Keratinocyte (primary cell): ENCODE measurements around the gene NRG3. TPM values are rescaled to one million over a fixed set of nuclear protein-coding genes. Genes with fewer than 3 reads are reported as not detected.

Experiments
- DNase-seq: peaks from one replicate; pipeline ENCODE4 v3.0.0-alpha.2; 2011; ENCODE audit warnings: low read depth, missing footprints, low spot score
- FAIRE-seq: peaks from 2 replicates; lab custom pipeline; 2011; peaks lifted over from hg19 to GRCh38; lab: Jason Lieb, UNC
- H2AFZ ChIP-seq: 2 replicates; pipeline ENCODE4 v1.6.0; 2012; ENCODE audit warnings: low read length, control low read depth, inconsistent platforms; ENCODE audit not compliant: control insufficient read depth
- H3K27ac ChIP-seq: 2 replicates; pipeline ENCODE4 v1.5.1; 2011; ENCODE audit warnings: low read length; ENCODE audit not compliant: control insufficient read depth, insufficient read depth
- H3K27me3 ChIP-seq: 3 replicates; pipeline ENCODE4 v1.6.0; 2011; ENCODE audit warnings: low read length; ENCODE audit not compliant: control insufficient read depth, insufficient read depth; ENCODE audit errors: extremely low read depth
- H3K36me3 ChIP-seq, 2 experiments: 2 replicates in 1 of 2; 3 replicates in 1 of 2; pipeline ENCODE4 v1.5.1; 2011; ENCODE audit warnings: low read length in 2 of 2, mild to moderate bottlenecking in 1 of 2; ENCODE audit not compliant: control insufficient read depth in 2 of 2, insufficient read depth in 2 of 2; ENCODE audit errors: extremely low read depth in 1 of 2
- H3K4me1 ChIP-seq: 3 replicates; pipeline ENCODE4 v1.5.1; 2011; ENCODE audit warnings: low read length; ENCODE audit not compliant: control insufficient read depth, insufficient read depth; ENCODE audit errors: extremely low read depth
- H3K4me2 ChIP-seq: 3 replicates; pipeline ENCODE4 v1.6.0; 2011; ENCODE audit warnings: low read depth, low read length; ENCODE audit not compliant: control insufficient read depth, insufficient read depth; ENCODE audit errors: extremely low read depth
- H3K4me3 ChIP-seq, 3 experiments: fragments of 200-600 bp in 1 of 3; sonication (generic) in 1 of 3; 2 replicates in 2 of 3; 3 replicates in 1 of 3; pipeline ENCODE4 v1.5.1; 2011 to 2016; ENCODE audit warnings: low read length in 3 of 3, mild to moderate bottlenecking in 3 of 3, control low read depth in 2 of 3, inconsistent platforms in 1 of 3, low read depth in 1 of 3, mixed read lengths in 1 of 3, mixed run types in 1 of 3, moderate library complexity in 1 of 3; ENCODE audit not compliant: control insufficient read depth in 2 of 3, insufficient read depth in 2 of 3; ENCODE audit errors: extremely low read depth in 1 of 3
- H3K79me2 ChIP-seq: 2 replicates; pipeline ENCODE4 v1.6.0; 2012; ENCODE audit warnings: low read length; ENCODE audit not compliant: control insufficient read depth, insufficient read depth
- H3K9ac ChIP-seq: 3 replicates; pipeline ENCODE4 v1.6.0; 2011; ENCODE audit warnings: low read length; ENCODE audit not compliant: control insufficient read depth, insufficient read depth; ENCODE audit errors: extremely low read depth
- H3K9me1 ChIP-seq: 3 replicates; pipeline ENCODE4 v1.6.0; 2011; ENCODE audit warnings: low read length; ENCODE audit not compliant: control insufficient read depth, insufficient read depth; ENCODE audit errors: extremely low read depth
- H3K9me3 ChIP-seq: 2 replicates; pipeline ENCODE4 v1.5.1; 2012; ENCODE audit warnings: low read depth, low read length; ENCODE audit not compliant: control insufficient read depth
- H4K20me1 ChIP-seq: 3 replicates; pipeline ENCODE4 v1.6.0; 2011; ENCODE audit warnings: low read length; ENCODE audit not compliant: control insufficient read depth, insufficient read depth; ENCODE audit errors: extremely low read depth
- EZH2 ChIP-seq: IDR thresholded peaks from one replicate; pipeline ENCODE4 v1.6.1; 2012; ENCODE audit warnings: inconsistent platforms, mild to moderate bottlenecking, low read length, moderate library complexity
- dilution Hi-C: fragments of 300-500 bp; cut with MboI; formaldehyde crosslinking; loops from one replicate; pipeline ENCODE4 v1.7.0; 2020; ENCODE audit warnings: low sequenced_read_pairs; ENCODE audit not compliant: extremely low pct_ligation_motif_present
- polyA plus RNA-seq, 5 experiments: library from polyadenylated mRNA; depleted of rRNA in 3 of 5; stranded (reverse) in 3 of 5; stranded (forward) in 1 of 5; unstranded in 1 of 5; fragments of >200 nt; gene quantifications; 1 replicate in 1 of 5; 2 replicates in 3 of 5; 3 replicates in 1 of 5; pipeline versions ENCODE4 v1.2.1 to v1.2.3, GENCODE V29; 2011 to 2012; ENCODE audit warnings: missing spikeins in 2 of 5, low read depth in 1 of 5, low replicate concordance in 1 of 5
- TF ChIP-seq, protein P1 (sequence below), 3 experiments: IDR thresholded peaks in 1 of 3; conservative IDR thresholded peaks in 1 of 3; optimal IDR thresholded peaks in 1 of 3; 2 replicates in 2 of 3; 3 replicates in 1 of 3; pipeline versions ENCODE3 to v1.5.1; 2011; ENCODE audit warnings: low read length in 3 of 3, mild to moderate bottlenecking in 3 of 3, moderate library complexity in 2 of 3, control low read depth in 1 of 3, inconsistent platforms in 1 of 3; ENCODE audit not compliant: insufficient read depth in 2 of 3; ENCODE audit errors: extremely low read depth in 1 of 3

Gene NRG3
- polyA plus RNA-seq, 1 donor (not counting 4 experiments of a cell fraction or from before 2014, with no cell fraction given), result not detected

DNA sequence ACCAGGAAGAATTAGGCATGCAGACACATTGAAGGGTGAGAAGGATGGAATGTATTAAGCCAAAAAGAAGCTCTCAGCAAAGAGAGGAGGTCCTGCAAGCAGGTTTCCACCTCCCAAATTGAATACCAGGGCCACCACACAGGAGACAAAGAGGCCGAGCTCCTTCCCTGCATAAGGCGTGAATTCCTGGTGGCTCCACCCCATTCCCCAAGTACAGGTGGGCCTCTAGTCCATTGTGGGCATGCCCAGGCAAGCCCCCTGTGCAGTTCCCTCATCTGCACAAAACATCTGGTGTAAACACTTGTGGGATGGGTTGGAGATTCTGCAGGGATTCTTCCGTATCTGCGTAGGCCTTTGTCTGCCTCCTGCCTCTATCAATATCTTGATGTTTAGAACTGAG, 817.5 kb downstream of the NRG3 start:
- Histone ChIP-seq H3K27ac (no peak overlapping the region), H3K79me2 (no peaks in the 10 kb centered on the region), H3K4me3 (no peak overlapping the region), H3K36me3 (no peaks in the 10 kb centered on the region), H3K9ac (no peak overlapping the region), H4K20me1 (no peaks in the 10 kb centered on the region), H3K4me1 (no peaks in the 10 kb centered on the region), H3K4me2 (no peak overlapping the region), H3K9me3 (no peaks in the 10 kb centered on the region), H3K9me1 (no peaks in the 10 kb centered on the region), H2AFZ (no peak overlapping the region), H3K27me3 (no peaks in the 10 kb centered on the region)
- dilution Hi-C loops, result no loop called here
- TF ChIP-seq, protein P1, sequence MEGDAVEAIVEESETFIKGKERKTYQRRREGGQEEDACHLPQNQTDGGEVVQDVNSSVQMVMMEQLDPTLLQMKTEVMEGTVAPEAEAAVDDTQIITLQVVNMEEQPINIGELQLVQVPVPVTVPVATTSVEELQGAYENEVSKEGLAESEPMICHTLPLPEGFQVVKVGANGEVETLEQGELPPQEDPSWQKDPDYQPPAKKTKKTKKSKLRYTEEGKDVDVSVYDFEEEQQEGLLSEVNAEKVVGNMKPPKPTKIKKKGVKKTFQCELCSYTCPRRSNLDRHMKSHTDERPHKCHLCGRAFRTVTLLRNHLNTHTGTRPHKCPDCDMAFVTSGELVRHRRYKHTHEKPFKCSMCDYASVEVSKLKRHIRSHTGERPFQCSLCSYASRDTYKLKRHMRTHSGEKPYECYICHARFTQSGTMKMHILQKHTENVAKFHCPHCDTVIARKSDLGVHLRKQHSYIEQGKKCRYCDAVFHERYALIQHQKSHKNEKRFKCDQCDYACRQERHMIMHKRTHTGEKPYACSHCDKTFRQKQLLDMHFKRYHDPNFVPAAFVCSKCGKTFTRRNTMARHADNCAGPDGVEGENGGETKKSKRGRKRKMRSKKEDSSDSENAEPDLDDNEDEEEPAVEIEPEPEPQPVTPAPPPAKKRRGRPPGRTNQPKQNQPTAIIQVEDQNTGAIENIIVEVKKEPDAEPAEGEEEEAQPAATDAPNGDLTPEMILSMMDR (optimal IDR thresholded peaks at IDR 0.05 in 1 of 3, IDR thresholded peaks at IDR 0.05 in 1 of 3, conservative IDR thresholded peaks at IDR 0.05 in 1 of 3; ENCODE audit: extremely low read depth in 1 of 3, insufficient read depth in 2 of 3, low read length in 3 of 3), result no peak
- TF ChIP-seq EZH2, result no peak
- DNase-seq (no peak), FAIRE-seq (no peak)

DNA sequence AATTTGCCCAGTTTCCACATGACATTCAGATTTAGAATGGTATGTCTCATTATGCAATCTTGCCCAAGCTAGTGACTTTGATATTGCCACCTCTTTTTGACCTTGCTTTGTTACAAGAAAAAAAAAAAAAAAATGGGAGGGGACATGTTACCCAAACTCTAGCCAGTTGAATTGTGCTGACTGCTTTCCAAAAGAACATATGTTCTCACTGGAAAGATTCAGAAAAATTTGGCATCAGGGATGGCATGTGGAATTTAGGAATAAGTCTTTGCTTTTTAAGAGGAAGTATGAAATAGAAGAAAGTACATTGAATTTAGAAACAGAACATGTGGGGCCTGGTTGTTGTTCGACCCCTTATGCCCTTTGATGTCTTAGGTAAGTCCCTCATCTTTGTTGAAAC, 846.8 kb downstream of the NRG3 start:
- no peak for DNase-seq
- Histone ChIP-seq H3K4me1 (no peaks in the 10 kb centered on the region), H3K9ac (no peak overlapping the region), H3K27ac (no peak overlapping the region), H3K9me1 (no peaks in the 10 kb centered on the region), H3K27me3 (no peaks in the 10 kb centered on the region), H4K20me1 (no peaks in the 10 kb centered on the region), H3K4me2 (no peak overlapping the region), H3K9me3 (no peaks in the 10 kb centered on the region), H3K4me3 (no peak overlapping the region), H2AFZ (no peak overlapping the region), H3K79me2 (no peaks in the 10 kb centered on the region), H3K36me3 (no peaks in the 10 kb centered on the region)
- FAIRE-seq, result no peak
- dilution Hi-C loops, result no loop called here
- no peak for TF ChIP-seq EZH2
- TF ChIP-seq, protein P1 (optimal IDR thresholded peaks at IDR 0.05 in 1 of 3, IDR thresholded peaks at IDR 0.05 in 1 of 3, conservative IDR thresholded peaks at IDR 0.05 in 1 of 3; ENCODE audit: extremely low read depth in 1 of 3, insufficient read depth in 2 of 3, low read length in 3 of 3), result no peak
